B cell (primary cell): ENCODE measurements around the gene TENM3. TPM values are rescaled to one million over a fixed set of nuclear protein-coding genes. Genes with fewer than 3 reads are reported as not detected.

Experiments
- ATAC-seq: fragments of 200-7000 bp; cut with Tn5 transposase; one replicate; pipeline ENCODE4 v1.10.0; 2021; ENCODE audit warnings: low read depth, mild to moderate bottlenecking, moderate number of reproducible peaks, moderate library complexity
- CTCF ChIA-PET: fragments of 350-600 bp; sonication (Branson Sonifier 250); formaldehyde crosslinking; loops from one replicate; lab custom pipeline; 2021; ENCODE audit warnings: antibody characterized with exemption, inconsistent platforms; lab: Charles Lee
- POLR2A ChIA-PET: fragments of 350-600 bp; sonication (Branson Sonifier 250); formaldehyde crosslinking; loops from one replicate; lab custom pipeline; 2021; ENCODE audit warnings: antibody characterized with exemption; lab: Charles Lee
- DNase-seq: peaks from one replicate; pipeline ENCODE4 v3.0.0; 2013
- H2AFZ ChIP-seq: 2 replicates; pipeline ENCODE4 v1.6.1; 2012; ENCODE audit warnings: mild to moderate bottlenecking, low read depth, low read length; ENCODE audit not compliant: insufficient read depth, poor library complexity, severe bottlenecking
- H3K27ac ChIP-seq, 2 donors: 1 replicate in 1 of 2; 2 replicates in 1 of 2; pipeline ENCODE4 v1.5.1; 2012 to 2013; ENCODE audit warnings: low read length in 2 of 2, mild to moderate bottlenecking in 2 of 2, moderate library complexity in 1 of 2
- H3K27me3 ChIP-seq, 4 experiments: fragments of 200-600 bp in 1 of 4; sonication (generic) in 1 of 4; replicated peaks in 1 of 4; 1 replicate in 2 of 4; 2 replicates in 2 of 4; pipeline versions ENCODE4 v1.6.1 to v1.7.0; 2013 to 2016; ENCODE audit warnings: low read length in 3 of 4, mild to moderate bottlenecking in 2 of 4, mixed read lengths in 1 of 4, moderate library complexity in 1 of 4; ENCODE audit not compliant: insufficient read depth in 4 of 4, control insufficient read depth in 3 of 4; ENCODE audit errors: control extremely low read depth in 1 of 4
- H3K36me3 ChIP-seq, 2 experiments: replicated peaks in 1 of 2; 1 replicate in 1 of 2; 2 replicates in 1 of 2; pipeline versions ENCODE4 v1.6.1 to v1.7.1; 2013; ENCODE audit warnings: low read length in 1 of 2; ENCODE audit not compliant: insufficient read depth in 2 of 2, control insufficient read depth in 1 of 2; ENCODE audit errors: control extremely low read depth in 1 of 2, extremely low read depth in 1 of 2
- H3K4me1 ChIP-seq, 2 donors: fragments of 200-600 bp in 1 of 2; sonication (generic) in 1 of 2; 1 replicate in 1 of 2; 2 replicates in 1 of 2; pipeline versions ENCODE4 v1.5.1 to v1.6.1; 2013 to 2017; ENCODE audit warnings: low read length in 2 of 2; ENCODE audit not compliant: control insufficient read depth in 2 of 2, insufficient read depth in 2 of 2
- H3K4me2 ChIP-seq: replicated peaks from 2 replicates; pipeline ENCODE3; 2012; ENCODE audit warnings: mild to moderate bottlenecking, low read depth, low read length; ENCODE audit not compliant: poor library complexity, severe bottlenecking
- H3K4me3 ChIP-seq, 5 experiments: fragments of 200-600 bp in 1 of 5; sonication (generic) in 1 of 5; 1 replicate in 3 of 5; 2 replicates in 2 of 5; pipeline versions ENCODE4 v1.5.1 to v1.7.0; 2011 to 2016; ENCODE audit warnings: low read length in 4 of 5, mild to moderate bottlenecking in 4 of 5, low read depth in 2 of 5, control low read depth in 1 of 5, moderate library complexity in 1 of 5; ENCODE audit not compliant: insufficient read depth in 1 of 5; ENCODE audit errors: control extremely low read depth in 1 of 5, extremely low read depth in 1 of 5
- H3K79me2 ChIP-seq: fragments of 200-600 bp; sonication (generic); one replicate; pipeline ENCODE4 v1.6.0; 2016; ENCODE audit warnings: low read length; ENCODE audit not compliant: control insufficient read depth, insufficient read depth
- H3K9ac ChIP-seq: fragments of 200-600 bp; sonication (generic); 2 replicates; pipeline ENCODE4 v1.6.1; 2017; ENCODE audit warnings: mild to moderate bottlenecking, low read length, moderate library complexity
- H3K9me3 ChIP-seq, 3 donors: one replicate each; pipeline versions ENCODE4 v1.6.1 to v1.7.1; 2013; ENCODE audit warnings: low read length in 2 of 3; ENCODE audit not compliant: control insufficient read depth in 2 of 3, insufficient read depth in 1 of 3; ENCODE audit errors: control extremely low read depth in 1 of 3
- H4K20me1 ChIP-seq: 2 replicates; pipeline ENCODE4 v1.6.0; 2012; ENCODE audit warnings: mild to moderate bottlenecking, low read length; ENCODE audit not compliant: insufficient read depth, control insufficient read depth, poor library complexity, severe bottlenecking
- H3K27ac Mint-ChIP-seq: one replicate; pipeline ENCODE4 v1.8.0; 2021; ENCODE audit warnings: mixed read lengths
- H3K27me3 Mint-ChIP-seq: one replicate; pipeline ENCODE4 v1.8.0; 2021; ENCODE audit warnings: mixed read lengths
- H3K4me1 Mint-ChIP-seq: one replicate; pipeline ENCODE4 v1.8.0; 2021; ENCODE audit warnings: mixed read lengths
- H3K4me3 Mint-ChIP-seq: one replicate; pipeline ENCODE4 v1.8.0; 2021; ENCODE audit warnings: mixed read lengths
- H3K9me3 Mint-ChIP-seq: one replicate; pipeline ENCODE4 v1.8.0; 2022; ENCODE audit warnings: mixed read lengths; ENCODE audit not compliant: insufficient read depth
- EZH2 ChIP-seq: IDR thresholded peaks from 2 replicates; pipeline ENCODE4 v1.6.1; 2012; ENCODE audit warnings: borderline replicate concordance, low read depth, mild to moderate bottlenecking, moderate library complexity, low read length; ENCODE audit not compliant: insufficient read depth, poor library complexity, severe bottlenecking
- WGBS: methylation state at CpG from one replicate; pipeline ENCODE4 v1.1.5; 2013; ENCODE audit warnings: missing lambda C conversion rate; ENCODE audit not compliant: insufficient coverage; 5-methylcytosine and 5-hydroxymethylcytosine counted together
- intact Hi-C: fragments of 100-400 bp; cut with micrococcal nuclease; formaldehyde crosslinking; loops from one replicate; pipeline ENCODE4 v1.10.0; 2022
- polyA plus RNA-seq: library from polyadenylated mRNA; depleted of rRNA; stranded (reverse); fragments of >200 nt; gene quantifications from 2 replicates; pipeline ENCODE4 v1.2.3, GENCODE V29; 2012
- total RNA-seq, 2 donors: library from RNA; stranded (reverse); fragments of 120-200 nt in 1 of 2; gene quantifications; 1 replicate in 1 of 2; 2 replicates in 1 of 2; pipeline versions ENCODE4 v1.2.3 to v1.2.4, GENCODE V29; 2013 to 2022
- TF ChIP-seq, protein P1 (sequence below): fragments of 200-600 bp; IDR thresholded peaks from one replicate; pipeline ENCODE4 v1.8.0; 2022; ENCODE audit warnings: antibody characterized with exemption, mild to moderate bottlenecking

Gene TENM3
- total and polyA plus RNA-seq, 2 donors (not counting 1 experiment from before 2014, with no cell fraction given): not detected

DNA sequence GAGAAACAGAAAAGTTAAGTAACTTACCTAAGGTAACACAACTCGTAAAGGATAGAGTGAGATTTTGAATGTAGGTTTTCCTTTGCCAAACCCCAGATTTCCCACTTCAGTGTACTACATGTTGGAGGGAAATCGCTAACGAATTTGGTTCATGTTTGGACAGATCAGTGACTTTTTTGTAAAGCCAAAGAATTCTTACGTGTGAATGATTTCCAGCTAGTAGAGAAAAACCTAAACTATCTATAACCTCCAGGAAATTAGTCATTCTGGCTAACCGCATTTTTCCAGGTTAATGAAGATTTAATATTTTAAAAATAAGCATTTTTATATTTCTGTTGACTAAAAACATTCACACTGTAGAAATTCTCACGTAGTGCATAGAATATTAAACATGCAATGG is 7.2 kb downstream of the TENM3 start:
- Mint-ChIP-seq H3K9me3 (no peaks in the 10 kb centered on the region), H3K27ac (no peak overlapping the region), H3K4me3 (no peak overlapping the region), H3K4me1 (no peaks in the 10 kb centered on the region), H3K27me3 (no peaks in the 10 kb centered on the region)
- H3K36me3 ChIP-seq: no peaks in the 10 kb centered on the region
- no peak overlapping the region for H3K27ac ChIP-seq
- POLR2A ChIA-PET: no interaction called here
- peaks cover 0 to 5% (median 0%) of the 10 kb centered on the region in 3 donors for H3K9me3 ChIP-seq
- no peak overlapping the region for H3K4me2 ChIP-seq
- no peaks in the 10 kb centered on the region for H4K20me1 ChIP-seq
- DNase-seq: no peak
- CTCF ChIA-PET: no interaction called here
- ATAC-seq: no peak
- H3K9ac ChIP-seq: no peak overlapping the region
- H3K27me3 ChIP-seq: no peaks in the 10 kb centered on the region
- H3K4me3 ChIP-seq: no peak overlapping the region
- H2AFZ ChIP-seq: no peak overlapping the region
- no peak for TF ChIP-seq EZH2
- TF ChIP-seq, protein P1, sequence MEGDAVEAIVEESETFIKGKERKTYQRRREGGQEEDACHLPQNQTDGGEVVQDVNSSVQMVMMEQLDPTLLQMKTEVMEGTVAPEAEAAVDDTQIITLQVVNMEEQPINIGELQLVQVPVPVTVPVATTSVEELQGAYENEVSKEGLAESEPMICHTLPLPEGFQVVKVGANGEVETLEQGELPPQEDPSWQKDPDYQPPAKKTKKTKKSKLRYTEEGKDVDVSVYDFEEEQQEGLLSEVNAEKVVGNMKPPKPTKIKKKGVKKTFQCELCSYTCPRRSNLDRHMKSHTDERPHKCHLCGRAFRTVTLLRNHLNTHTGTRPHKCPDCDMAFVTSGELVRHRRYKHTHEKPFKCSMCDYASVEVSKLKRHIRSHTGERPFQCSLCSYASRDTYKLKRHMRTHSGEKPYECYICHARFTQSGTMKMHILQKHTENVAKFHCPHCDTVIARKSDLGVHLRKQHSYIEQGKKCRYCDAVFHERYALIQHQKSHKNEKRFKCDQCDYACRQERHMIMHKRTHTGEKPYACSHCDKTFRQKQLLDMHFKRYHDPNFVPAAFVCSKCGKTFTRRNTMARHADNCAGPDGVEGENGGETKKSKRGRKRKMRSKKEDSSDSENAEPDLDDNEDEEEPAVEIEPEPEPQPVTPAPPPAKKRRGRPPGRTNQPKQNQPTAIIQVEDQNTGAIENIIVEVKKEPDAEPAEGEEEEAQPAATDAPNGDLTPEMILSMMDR: no peak
- H3K79me2 ChIP-seq: no peaks in the 10 kb centered on the region
- no peaks in the 10 kb centered on the region for H3K4me1 ChIP-seq
- intact Hi-C loops: no loop called here
- WGBS: no CpG with 5 or more reads among the region's 6 CpGs

DNA sequence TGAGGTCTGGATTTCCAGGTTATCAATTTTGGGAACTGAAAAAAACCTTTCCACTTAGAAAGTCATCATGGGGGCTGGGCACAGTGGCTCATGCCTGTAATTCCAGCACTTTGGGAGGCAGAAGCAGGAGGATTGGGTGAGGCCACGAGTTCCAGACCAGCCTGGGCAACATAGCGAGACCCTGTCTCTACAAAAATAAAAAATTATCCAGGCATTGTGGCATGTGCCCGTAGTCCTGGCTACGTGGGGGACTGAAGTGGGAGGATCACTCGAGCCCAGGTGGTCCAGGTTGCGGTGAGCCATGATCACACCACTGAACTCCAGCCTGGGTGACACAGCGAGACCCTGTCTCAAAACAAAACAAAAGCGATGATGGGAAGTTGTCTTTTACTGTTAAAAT is 7.9 kb downstream of the TENM3 start:
- no peak overlapping the region for H3K27ac Mint-ChIP-seq
- no peak for ATAC-seq
- H3K9me3 ChIP-seq: peaks cover 0 to 5% (median 0%) of the 10 kb centered on the region in 3 donors
- CTCF ChIA-PET: no interaction called here
- H3K36me3 ChIP-seq: no peaks in the 10 kb centered on the region
- no peaks in the 10 kb centered on the region for H4K20me1 ChIP-seq
- no peak overlapping the region for H3K27ac ChIP-seq
- no peak overlapping the region for H3K4me3 ChIP-seq
- H3K9me3 Mint-ChIP-seq: no peaks in the 10 kb centered on the region
- no peak overlapping the region for H3K4me3 Mint-ChIP-seq
- intact Hi-C loops: no loop called here
- H3K27me3 ChIP-seq: no peaks in the 10 kb centered on the region
- no peak overlapping the region for H2AFZ ChIP-seq
- H3K27me3 Mint-ChIP-seq: no peaks in the 10 kb centered on the region
- H3K4me1 Mint-ChIP-seq: no peaks in the 10 kb centered on the region
- no peak for DNase-seq
- no peak overlapping the region for H3K9ac ChIP-seq
- no peaks in the 10 kb centered on the region for H3K79me2 ChIP-seq
- POLR2A ChIA-PET: no interaction called here
- no peaks in the 10 kb centered on the region for H3K4me1 ChIP-seq
- WGBS: 98% methylated on average over 6 of the region's 8 CpGs
- TF ChIP-seq EZH2: no peak
- TF ChIP-seq, protein P1: no peak
- H3K4me2 ChIP-seq: no peak overlapping the region
